Measurements from ENCODE around the gene KCND2.
"Not testable (repeated sequence)": the region's sequence is repeated elsewhere in the genome, so short reads cannot be mapped to it uniquely, and the experiment has no call there.

Gene KCND2

GRCh38 chr7:120502825-120503224 is 229.8 kb downstream of the KCND2 start:
- DNase-seq: no peak

- peak; percentile 58 for DNase-seq
These were observed 231.4 kb downstream of the KCND2 start for GRCh38 chr7:120504386-120504785.

GRCh38 chr7:120505770-120506169 is 232.8 kb downstream of the KCND2 start:
- DNase-seq: no peak

- no peak for DNase-seq
These were observed 239.7 kb downstream of the KCND2 start for GRCh38 chr7:120512701-120513100.

GRCh38 chr7:120519224-120519623 is 246.2 kb downstream of the KCND2 start:
- DNase-seq: no peak

- DNase-seq: no peak
These were observed 249.1 kb downstream of the KCND2 start for GRCh38 chr7:120521761-120522737.

GRCh38 chr7:120523985-120524384 is 251.0 kb downstream of the KCND2 start:
- DNase-seq: no peak

GRCh38 chr7:120526902-120527509 is 254.0 kb downstream of the KCND2 start:
- no peak for DNase-seq

GRCh38 chr7:120529736-120530135 is 256.8 kb downstream of the KCND2 start:
- DNase-seq: no peak

GRCh38 chr7:120538335-120538734 is 265.4 kb downstream of the KCND2 start:
- DNase-seq: no peak

- no peak for DNase-seq
These were observed 266.3 kb downstream of the KCND2 start for GRCh38 chr7:120539321-120539720.

GRCh38 chr7:120547605-120548004 is 274.6 kb downstream of the KCND2 start:
- no peak for DNase-seq

GRCh38 chr7:120550494-120551048 is 277.6 kb downstream of the KCND2 start:
- DNase-seq: no peak

- DNase-seq: no peak
These were observed 280.5 kb downstream of the KCND2 start for GRCh38 chr7:120553491-120553890.

- peak; percentile 57 for DNase-seq
These were observed 282.1 kb downstream of the KCND2 start for GRCh38 chr7:120554960-120555571.

GRCh38 chr7:120564145-120564544 is 291.2 kb downstream of the KCND2 start:
- no peak for DNase-seq

GRCh38 chr7:120567204-120567603 is 294.2 kb downstream of the KCND2 start:
- no peak for DNase-seq

GRCh38 chr7:120578657-120579056 is 305.7 kb downstream of the KCND2 start:
- not testable (repeated sequence) for DNase-seq

- DNase-seq: no peak
These were observed 309.9 kb downstream of the KCND2 start for GRCh38 chr7:120582916-120583315.

- DNase-seq: no peak
These were observed 311.1 kb downstream of the KCND2 start for GRCh38 chr7:120583899-120584586.

GRCh38 chr7:120586571-120586970 is 313.6 kb downstream of the KCND2 start:
- no peak for DNase-seq

- DNase-seq: no peak
These were observed 314.3 kb downstream of the KCND2 start for GRCh38 chr7:120587243-120587642.

GRCh38 chr7:120588416-120588815 is 315.4 kb downstream of the KCND2 start:
- no peak for DNase-seq
